GM19240 (cell line): ENCODE measurements around the gene EXD3.
"Not testable (repeated sequence)": the region's sequence is repeated elsewhere in the genome, so short reads cannot be mapped to it uniquely, and the experiment has no call there.

ENCODE experiments used
- DNase-seq: peaks from one replicate; pipeline ENCODE4 v3.0.0; 2011; ENCODE audit warnings: low spot score; ENCODE audit not compliant: insufficient read length

EXD3 gene

DNA sequence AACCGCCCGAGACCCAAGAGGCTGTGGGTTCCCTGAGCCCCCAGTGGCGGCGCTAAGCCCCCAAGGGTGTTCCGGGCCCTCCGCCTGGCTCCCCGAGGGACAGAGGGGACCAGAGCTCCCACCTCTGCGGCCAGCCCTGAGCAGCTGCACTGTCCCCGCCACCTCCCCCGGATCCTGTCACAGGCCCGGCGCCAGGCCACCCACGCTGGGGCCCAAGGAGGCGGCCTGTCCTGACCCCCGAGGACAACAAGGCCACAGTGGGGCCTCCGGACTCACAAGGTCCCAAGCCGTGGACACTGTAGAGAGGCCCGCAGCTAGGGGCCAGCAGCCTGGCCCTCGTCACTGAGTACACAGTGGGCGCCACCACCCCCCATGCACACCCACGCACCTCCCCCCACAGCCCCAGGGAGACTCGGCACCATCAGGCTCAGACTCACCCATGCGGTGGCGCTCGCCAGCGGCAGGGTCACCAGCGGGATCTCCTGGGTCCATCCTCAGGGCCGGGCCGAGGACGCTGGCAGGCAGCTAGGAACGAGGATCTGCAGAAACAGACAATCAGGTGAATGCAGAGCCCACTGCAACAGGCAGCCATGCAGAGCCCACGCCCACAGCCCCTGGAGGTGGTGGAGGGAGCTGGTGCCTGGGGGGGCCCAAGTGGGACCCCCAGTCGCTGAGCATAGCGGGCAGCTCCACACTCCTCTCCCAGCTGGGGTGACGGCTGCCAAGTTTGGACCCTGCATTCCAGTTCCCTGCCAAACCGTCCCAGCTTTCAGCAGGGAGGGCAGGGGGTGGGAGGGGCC is 27.9 kb downstream of the EXD3 start:
- DNase-seq: no peak

GRCh38 chr9:137393176-137394150 is 29.5 kb downstream of the EXD3 start:
- DNase-seq: no peak

- DNase-seq: no peak
Observed at GRCh38 chr9:137392232-137393007, 30.5 kb downstream of the EXD3 start.

DNA sequence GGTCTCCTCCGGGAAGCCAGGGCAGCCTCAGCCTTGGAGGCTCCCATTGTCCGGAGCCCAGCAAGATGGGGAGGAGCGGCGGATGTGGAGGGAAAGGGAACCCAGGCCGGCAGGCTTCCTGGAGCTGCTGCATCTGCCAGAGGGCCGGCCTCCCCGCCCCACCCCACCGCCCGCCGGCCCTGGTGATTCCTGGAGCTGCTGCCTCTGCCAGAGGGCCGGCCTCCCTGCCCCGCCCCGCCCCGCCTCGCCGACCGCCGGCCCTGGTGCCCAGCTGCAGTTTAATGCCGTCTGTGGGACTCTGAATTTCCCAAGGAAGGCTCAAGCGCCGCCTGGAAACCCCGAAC is 31.6 kb downstream of the EXD3 start:
- no peak for DNase-seq

GRCh38 chr9:137390553-137391410 is 32.2 kb downstream of the EXD3 start:
- no peak for DNase-seq

DNA sequence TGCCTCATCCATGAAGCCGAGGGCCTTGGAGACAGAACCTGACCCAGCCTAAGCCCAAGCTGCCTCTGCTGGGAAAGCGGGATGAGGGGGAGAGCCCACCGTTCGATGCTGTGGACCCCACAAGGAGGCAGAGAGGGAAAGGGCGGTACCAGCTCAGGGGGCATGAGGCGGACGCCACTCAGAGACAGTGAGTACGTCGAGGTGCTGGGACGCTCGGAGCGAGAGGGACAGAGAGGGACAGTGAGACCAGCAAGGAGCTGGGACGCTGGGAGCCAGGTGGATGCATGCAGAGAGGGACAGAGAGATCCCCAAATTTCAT is 33.6 kb downstream of the EXD3 start:
- no peak for DNase-seq

DNA sequence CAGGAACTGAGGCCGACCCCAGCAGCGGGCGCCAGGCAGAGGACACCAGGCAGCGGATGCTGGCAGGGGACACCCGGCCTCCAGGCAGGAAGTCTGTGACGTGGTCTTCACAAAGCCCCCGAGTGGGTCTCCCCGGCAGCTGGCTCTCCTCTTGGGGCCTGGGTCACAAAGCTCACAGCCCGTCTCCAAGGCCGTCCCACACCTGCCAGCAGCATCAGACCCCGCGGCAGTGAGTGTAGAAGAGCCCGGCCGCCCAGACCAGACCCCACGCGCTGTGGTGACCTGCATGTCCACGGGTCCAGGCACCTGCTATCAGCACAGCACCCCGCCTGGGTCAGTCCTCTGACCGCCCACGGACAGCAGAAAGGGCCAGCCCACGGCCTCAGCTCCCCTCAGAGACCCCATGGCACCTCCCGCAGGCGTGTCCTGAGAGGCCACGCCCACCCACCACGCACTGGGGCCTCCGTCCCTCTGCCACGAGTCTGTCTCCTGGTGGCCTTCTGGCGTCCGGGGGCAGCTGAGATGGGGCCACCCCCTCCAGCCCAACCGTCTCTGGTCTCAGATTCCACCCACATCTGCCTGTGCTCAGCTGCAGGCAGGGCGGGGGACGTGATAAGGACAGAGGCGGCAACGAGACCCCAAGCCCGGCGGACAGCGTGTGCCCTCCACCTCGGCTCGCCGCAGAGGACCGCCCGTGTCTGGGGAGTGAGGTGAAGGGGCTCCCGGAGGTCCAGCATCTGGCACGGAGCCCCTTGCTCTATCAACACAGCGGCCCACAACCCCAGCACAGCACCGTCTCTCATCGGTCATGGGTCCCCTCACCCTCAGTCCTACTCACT is 34.2 kb downstream of the EXD3 start:
- DNase-seq: no peak

GRCh38 chr9:137387891-137388560 is 34.9 kb downstream of the EXD3 start:
- no peak for DNase-seq

- no peak for DNase-seq
Observed at GRCh38 chr9:137387114-137387890, 35.7 kb downstream of the EXD3 start.

DNA sequence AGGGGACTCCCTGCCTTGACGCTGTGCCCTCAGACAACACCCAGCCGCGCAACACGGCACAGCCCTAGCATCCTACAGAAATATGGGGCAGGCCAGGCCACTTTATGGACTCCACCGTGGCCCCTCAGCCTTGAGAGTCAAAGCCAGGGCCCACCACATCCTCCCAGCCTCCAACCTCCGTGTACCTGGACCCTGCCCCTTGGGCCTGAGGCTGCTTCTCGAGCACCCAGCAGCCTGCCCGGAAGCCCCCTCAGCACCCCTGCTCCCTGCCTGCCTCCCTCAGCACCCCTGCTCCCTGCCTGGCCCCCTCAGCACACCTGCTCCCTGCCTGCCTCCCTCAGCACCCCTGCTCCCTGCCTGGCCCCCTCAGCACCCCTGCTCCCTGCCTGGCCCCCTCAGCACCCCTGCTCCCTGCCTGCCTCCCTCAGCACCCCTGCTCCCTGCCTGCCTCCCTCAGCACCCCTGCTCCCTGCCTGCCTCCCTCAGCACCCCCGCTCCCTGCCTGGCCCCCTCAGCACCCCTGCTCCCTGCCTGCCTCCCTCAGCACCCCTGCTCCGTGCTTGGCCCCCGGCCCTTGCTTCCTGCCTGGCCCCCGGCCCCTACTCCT is 36.4 kb downstream of the EXD3 start:
- DNase-seq: not testable (repeated sequence)

DNA sequence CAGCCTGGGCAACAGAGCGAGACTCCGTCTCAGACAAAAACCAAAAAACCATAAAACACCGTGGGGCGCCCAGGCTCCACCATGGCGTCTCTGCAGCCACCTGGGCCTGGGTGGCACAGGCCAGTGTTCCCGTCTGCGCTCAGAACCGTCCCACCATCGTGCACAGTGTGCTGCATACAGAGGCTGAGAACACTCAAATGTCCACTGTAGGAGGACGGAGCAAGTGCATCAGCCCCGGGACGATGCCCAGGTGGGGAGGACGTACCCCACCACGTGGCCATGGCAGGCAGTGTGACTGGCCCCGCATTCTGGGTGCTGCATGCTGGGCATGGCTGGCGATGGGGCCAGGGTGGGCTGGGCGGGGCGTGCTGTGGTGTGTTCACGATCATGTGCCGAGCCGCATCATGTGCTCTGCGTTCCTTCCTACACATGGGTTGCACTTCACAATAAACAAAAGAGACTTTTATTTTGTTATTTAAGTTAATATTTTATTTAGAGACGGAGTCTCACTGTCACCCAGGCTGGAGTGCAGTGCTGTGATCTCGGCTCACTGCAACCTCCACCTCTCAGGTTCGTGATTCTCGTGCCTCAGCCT is 37.8 kb downstream of the EXD3 start:
- DNase-seq: no peak

GRCh38 chr9:137383784-137384756 is 38.9 kb downstream of the EXD3 start:
- DNase-seq: no peak

DNA sequence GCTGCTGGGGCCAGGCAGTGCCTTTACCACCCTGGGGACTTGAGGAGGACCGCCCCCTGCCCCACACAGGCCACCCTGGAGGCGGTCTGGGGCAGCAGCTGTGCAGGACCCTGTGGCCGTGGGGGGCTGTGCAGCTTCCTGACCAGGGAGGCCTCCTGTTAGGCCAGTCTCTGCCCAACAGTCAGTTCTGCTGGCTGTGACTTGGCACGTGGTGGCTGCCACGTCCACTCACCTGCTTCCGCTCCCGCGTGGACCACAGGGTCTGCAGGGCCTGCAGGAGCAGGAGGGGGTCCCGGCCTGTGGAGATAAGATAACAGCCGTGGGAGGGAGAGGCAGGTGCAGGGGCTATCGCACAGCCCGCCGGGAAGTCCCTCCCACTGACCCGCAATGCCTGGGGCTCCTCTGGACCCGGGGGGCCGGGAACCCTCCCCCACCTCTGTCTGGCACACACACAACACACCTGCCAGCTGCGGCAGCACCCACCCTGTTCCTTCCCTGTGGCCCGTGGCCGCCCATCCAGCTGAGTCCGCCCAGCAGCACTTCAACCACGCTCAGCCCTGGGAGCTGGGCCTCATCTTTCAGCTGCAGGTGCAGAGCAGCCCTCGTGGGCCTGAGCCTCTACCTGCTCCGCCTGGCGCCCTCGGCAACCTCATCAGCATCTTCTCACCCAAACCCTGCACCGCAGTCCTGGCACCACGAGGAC is 39.7 kb downstream of the EXD3 start:
- DNase-seq: no peak

- no peak for DNase-seq
Observed at GRCh38 chr9:137382444-137383080, 40.4 kb downstream of the EXD3 start.
